ENCODE measurements around the gene KXD1. TPM values are rescaled to one million over a fixed set of nuclear protein-coding genes. Genes with fewer than 3 reads are reported as not detected.

The KXD1 gene
- total RNA-seq, 8 experiments from 2014 or later = 48.4 to 106 (median 68.1) TPM

Other genes starting within 250 kb of the KXD1 start
- gene LSM4, start 234.8 kb upstream of the KXD1 start, total RNA-seq = 100 to 1,000 TPM in 7 of 8 experiments, 10 to 100 TPM in 1; 87.3 to 240 (median 151) TPM
- gene PGPEP1, start 217.3 kb upstream of the KXD1 start, total RNA-seq = 10 to 100 TPM in 7 of 8 experiments, 1 to 10 TPM in 1; 8.2 to 42.8 (median 17.1) TPM
- gene GDF15, start 171.7 kb upstream of the KXD1 start, total RNA-seq = 100 to 1,000 TPM in 2 of 8 experiments, 10 to 100 TPM in 6; 14.0 to 784 (median 60.0) TPM
- 1 to 10 TPM in 2 of 8 experiments, under 1 TPM in 6; 0.14 to 2.1 (median 0.47) TPM for gene LRRC25, start 160.2 kb upstream of the KXD1 start, total RNA-seq
- 100 to 1,000 TPM in 1 of 8 experiments, 10 to 100 TPM in 7; 60.2 to 155 (median 70.1) TPM for gene SSBP4, start 138.5 kb upstream of the KXD1 start, total RNA-seq
- gene ISYNA1, start 119.7 kb upstream of the KXD1 start, total RNA-seq = 100 to 1,000 TPM in 3 of 8 experiments, 10 to 100 TPM in 4, 1 to 10 TPM in 1; 7.2 to 157 (median 86.2) TPM
- gene ELL, start 35.8 kb upstream of the KXD1 start, total RNA-seq = 10 to 100 TPM in 2 of 8 experiments, 1 to 10 TPM in 6; 3.4 to 13.8 (median 6.2) TPM
- 100 to 1,000 TPM; 137 to 214 (median 153) TPM for gene FKBP8, start 14.3 kb upstream of the KXD1 start, total RNA-seq
- 1,000 to 10,000 TPM; 1,160 to 2,382 (median 1,457) TPM for gene UBA52, start 14.0 kb downstream of the KXD1 start, total RNA-seq
- gene REX1BD, start 30.9 kb downstream of the KXD1 start, total RNA-seq = 10 to 100 TPM; 39.5 to 76.6 (median 53.9) TPM
- 10 to 100 TPM in 1 of 8 experiments, 1 to 10 TPM in 7; 1.5 to 18.3 (median 4.7) TPM for gene CRLF1, start 48.9 kb downstream of the KXD1 start, total RNA-seq
- 10 to 100 TPM in 5 of 8 experiments, 1 to 10 TPM in 1, under 1 TPM in 2; 0.41 to 67.6 (median 25.4) TPM for gene TMEM59L, start 55.0 kb downstream of the KXD1 start, total RNA-seq
- gene KLHL26, start 79.2 kb downstream of the KXD1 start, total RNA-seq = 1 to 10 TPM in 7 of 8 experiments, under 1 TPM in 1; 0.92 to 8.3 (median 5.6) TPM
- 1 to 10 TPM; 2.0 to 8.8 (median 8.0) TPM for gene CRTC1, start 125.8 kb downstream of the KXD1 start, total RNA-seq
- gene COMP, start 233.4 kb downstream of the KXD1 start, total RNA-seq = 1 to 10 TPM in 1 of 8 experiments, under 1 TPM in 4, not detected in 3; 0.05 to 1.1 (median 0.29) TPM

Measured in motor neuron (in vitro differentiated cells).